ENCODE data around the gene ZNF827.

- TF ChIP-seq EP300 (IDR thresholded peaks at IDR 0.05) (no peak), POLR2AphosphoS5 (IDR thresholded peaks at IDR 0.05) (no peak), CTCF (IDR thresholded peaks at IDR 0.05) (no peak), POLR2A (IDR thresholded peaks at IDR 0.05) (no peak)
These were observed 40.5 kb upstream of the ZNF827 start for GRCh38 chr4:145979160-145979559.

All from gastroesophageal sphincter (tissue), 3 donors.